ENCODE results near the gene FAM83F. TPM values are rescaled to one million over a fixed set of nuclear protein-coding genes. Genes with fewer than 3 reads are reported as not detected.

The FAM83F gene
- total RNA-seq, 1 donor: not detected

DNA sequence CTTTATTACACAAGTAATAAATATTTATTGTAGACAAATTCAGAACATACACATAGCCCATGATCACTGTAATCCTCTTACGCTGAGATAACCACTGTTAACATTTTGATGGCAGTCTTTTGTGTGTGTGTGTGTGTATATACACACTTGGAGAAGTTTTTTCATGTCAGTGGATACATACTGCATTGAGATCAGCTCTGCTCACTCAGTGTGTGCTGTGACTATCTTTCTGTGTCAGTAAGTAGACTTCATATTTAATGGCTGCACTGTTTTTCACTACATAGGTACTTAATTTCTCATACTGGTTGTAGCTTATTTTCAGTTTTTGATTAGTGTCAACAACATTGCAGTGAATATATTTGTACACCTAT lies 82.9 kb downstream of the FAM83F start:
- H3K4me3 ChIP-seq (ENCODE audit: low read depth, low read length): no peak overlapping the region
- DNase-seq (ENCODE audit: low read depth): no peak
- TF ChIP-seq, protein P1, sequence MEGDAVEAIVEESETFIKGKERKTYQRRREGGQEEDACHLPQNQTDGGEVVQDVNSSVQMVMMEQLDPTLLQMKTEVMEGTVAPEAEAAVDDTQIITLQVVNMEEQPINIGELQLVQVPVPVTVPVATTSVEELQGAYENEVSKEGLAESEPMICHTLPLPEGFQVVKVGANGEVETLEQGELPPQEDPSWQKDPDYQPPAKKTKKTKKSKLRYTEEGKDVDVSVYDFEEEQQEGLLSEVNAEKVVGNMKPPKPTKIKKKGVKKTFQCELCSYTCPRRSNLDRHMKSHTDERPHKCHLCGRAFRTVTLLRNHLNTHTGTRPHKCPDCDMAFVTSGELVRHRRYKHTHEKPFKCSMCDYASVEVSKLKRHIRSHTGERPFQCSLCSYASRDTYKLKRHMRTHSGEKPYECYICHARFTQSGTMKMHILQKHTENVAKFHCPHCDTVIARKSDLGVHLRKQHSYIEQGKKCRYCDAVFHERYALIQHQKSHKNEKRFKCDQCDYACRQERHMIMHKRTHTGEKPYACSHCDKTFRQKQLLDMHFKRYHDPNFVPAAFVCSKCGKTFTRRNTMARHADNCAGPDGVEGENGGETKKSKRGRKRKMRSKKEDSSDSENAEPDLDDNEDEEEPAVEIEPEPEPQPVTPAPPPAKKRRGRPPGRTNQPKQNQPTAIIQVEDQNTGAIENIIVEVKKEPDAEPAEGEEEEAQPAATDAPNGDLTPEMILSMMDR (IDR thresholded peaks at IDR 0.05; ENCODE audit: insufficient read depth, low read depth, low read length): no peak

DNA sequence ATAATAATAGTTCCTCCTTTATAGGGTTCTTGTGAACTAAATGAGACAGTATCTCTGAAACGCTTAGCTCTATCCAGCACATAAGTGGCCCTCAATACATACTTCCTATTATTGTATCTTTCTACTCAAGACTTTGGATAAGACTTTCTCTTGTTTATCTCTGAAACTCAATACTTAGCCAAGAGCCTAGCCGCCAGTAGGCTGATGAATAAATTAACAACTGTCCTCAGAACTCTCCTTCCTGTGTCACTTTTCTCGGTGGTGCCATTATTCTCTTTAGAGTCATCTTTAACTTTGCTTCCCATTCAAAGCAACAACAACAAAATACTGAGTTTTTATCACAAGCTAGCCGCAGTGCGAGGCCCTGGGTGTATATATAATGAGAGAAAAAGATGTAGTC lies 86.9 kb downstream of the FAM83F start:
- no peak for DNase-seq (ENCODE audit: low read depth)
- TF ChIP-seq, protein P1 (IDR thresholded peaks at IDR 0.05; ENCODE audit: insufficient read depth, low read depth, low read length): no peak
- H3K4me3 ChIP-seq (ENCODE audit: low read depth, low read length): no peak overlapping the region

DNA sequence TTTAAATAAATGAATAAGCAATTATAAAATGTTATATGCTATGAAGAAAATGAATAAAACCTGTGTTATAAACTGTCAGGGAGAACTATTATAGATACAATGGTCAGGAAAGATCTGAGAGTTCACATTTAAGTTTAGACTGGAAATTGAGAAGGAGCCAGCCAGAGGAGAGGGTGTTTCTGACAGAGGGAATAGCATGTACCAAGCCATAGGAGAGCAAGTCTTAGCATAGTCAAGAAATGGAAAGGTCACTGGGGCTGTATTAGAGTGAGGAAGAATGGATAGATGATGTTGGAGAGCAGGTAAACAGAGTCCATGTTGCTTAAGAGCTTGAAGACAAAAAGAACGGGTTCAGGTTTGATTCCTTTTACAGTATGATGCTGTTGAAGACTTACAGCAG lies 87.4 kb downstream of the FAM83F start:
- no peak overlapping the region for H3K4me3 ChIP-seq (ENCODE audit: low read depth, low read length)
- no peak for DNase-seq (ENCODE audit: low read depth)
- TF ChIP-seq, protein P1 (IDR thresholded peaks at IDR 0.05; ENCODE audit: insufficient read depth, low read depth, low read length): no peak

DNA sequence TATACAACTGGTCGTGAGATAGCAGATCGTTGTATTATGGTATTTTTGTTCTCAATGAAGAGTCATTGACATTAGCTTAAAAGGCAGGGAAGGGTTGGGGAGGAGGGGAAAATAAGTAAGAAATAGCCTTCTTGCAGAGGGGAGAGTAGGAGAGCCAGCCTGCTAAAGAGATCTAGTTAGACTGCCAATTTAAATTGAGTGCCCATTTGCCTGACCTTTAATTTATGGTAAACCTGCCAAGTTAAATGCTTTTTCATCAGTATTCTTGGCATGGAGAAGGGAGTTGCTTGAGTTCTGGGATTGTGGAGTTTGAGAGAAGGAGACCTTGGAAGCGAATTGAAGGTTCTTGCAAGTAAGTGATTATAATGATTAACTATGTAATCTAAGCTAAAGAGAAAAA lies 89.0 kb downstream of the FAM83F start:
- DNase-seq (ENCODE audit: low read depth): no peak
- TF ChIP-seq, protein P1 (IDR thresholded peaks at IDR 0.05; ENCODE audit: insufficient read depth, low read depth, low read length): no peak
- H3K4me3 ChIP-seq (ENCODE audit: low read depth, low read length): no peak overlapping the region

DNA sequence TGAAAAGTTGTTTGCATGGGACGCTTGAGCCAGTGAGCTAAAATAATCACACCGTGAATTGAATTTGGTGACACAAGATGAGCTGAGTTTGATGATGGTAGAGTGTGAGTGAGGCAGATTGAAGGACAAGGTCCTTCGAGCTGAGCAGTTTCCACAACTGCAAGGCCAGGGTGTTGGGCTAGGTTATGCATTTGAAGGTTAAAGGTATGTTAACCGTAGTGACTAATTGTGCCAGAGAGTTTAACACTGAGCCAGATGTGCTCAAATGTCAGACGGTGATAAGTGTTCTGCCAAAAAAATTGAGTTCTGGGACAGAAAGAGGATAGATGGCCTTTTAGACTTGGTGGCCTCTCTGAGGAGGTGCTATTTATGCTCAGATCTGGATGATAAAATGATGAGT lies 89.5 kb downstream of the FAM83F start:
- H3K4me3 ChIP-seq (ENCODE audit: low read depth, low read length): no peak overlapping the region
- DNase-seq (ENCODE audit: low read depth): no peak
- TF ChIP-seq, protein P1 (IDR thresholded peaks at IDR 0.05; ENCODE audit: insufficient read depth, low read depth, low read length): no peak

DNA sequence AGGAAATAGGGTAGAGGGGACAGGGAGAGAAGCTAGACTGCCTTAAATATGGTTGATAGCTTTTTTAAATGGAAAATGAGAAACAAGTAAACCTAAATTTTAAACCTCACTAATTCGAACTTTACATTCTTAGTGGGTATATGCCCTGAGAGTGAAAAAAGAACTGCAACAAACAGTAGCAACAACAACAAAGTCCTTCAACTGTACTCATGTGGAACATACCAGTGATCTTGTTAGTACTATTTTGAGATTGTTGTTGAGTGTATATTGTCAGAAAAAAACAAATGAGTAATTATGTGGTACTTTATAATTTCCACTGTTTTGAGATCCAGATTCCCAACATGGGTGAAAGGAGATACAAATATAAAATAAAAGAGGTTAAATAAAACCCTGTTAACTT lies 94.1 kb downstream of the FAM83F start:
- H3K4me3 ChIP-seq (ENCODE audit: low read depth, low read length): no peak overlapping the region
- DNase-seq (ENCODE audit: low read depth): no peak
- TF ChIP-seq, protein P1 (IDR thresholded peaks at IDR 0.05; ENCODE audit: insufficient read depth, low read depth, low read length): no peak

Other genes starting within 250 kb of the FAM83F start
- gene ENTHD1, start 101.2 kb upstream of the FAM83F start, total RNA-seq: not detected in 2 replicates
- gene GRAP2, start 93.9 kb upstream of the FAM83F start, total RNA-seq: under 0.01 TPM in 2 replicates
- gene TMA7B, start 34.6 kb upstream of the FAM83F start, total RNA-seq: not detected in 2 replicates
- 18.4 and 23.3 TPM in 2 replicates for gene TNRC6B, start 183.0 kb downstream of the FAM83F start, total RNA-seq

Measured in fibroblast of villous mesenchyme (primary cell).